GM21737 (cell line): Measurements from ENCODE around the gene HNRNPDL.
"Not testable (repeated sequence)": the region's sequence is repeated elsewhere in the genome, so short reads cannot be mapped to it uniquely, and the experiment has no call there.

ENCODE experiments used
- ATAC-seq: cut with Tn5 transposase; IDR thresholded peaks from one replicate; pipeline ENCODE4 v1.9.1; 2021; ENCODE audit warnings: mild to moderate bottlenecking, moderate library complexity; ENCODE audit not compliant: unreplicated experiment

HNRNPDL gene

GRCh38 chr4:82433791-82434190 is 3.5 kb upstream of the HNRNPDL start:
- ATAC-seq = no peak

DNA sequence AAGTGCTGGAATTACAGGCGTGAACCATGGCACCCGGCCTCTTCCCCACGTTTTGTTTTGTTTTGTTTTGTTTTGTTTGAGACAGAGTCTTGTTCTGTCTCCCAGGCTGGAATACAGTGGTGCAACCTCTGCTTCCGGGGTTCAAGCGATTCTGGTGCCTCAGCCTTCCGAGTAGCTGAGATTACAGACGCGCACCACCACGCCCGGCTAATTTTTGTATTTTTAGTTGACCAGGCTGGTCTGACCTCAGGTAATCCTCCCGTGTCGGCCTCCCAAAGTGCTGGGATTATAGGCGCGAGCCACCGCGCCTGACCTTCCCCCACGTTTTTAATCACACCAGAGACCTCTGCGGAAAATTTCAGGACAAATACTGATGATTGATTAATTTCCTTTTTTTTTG is 2.3 kb upstream of the HNRNPDL start:
- ATAC-seq = no peak

DNA sequence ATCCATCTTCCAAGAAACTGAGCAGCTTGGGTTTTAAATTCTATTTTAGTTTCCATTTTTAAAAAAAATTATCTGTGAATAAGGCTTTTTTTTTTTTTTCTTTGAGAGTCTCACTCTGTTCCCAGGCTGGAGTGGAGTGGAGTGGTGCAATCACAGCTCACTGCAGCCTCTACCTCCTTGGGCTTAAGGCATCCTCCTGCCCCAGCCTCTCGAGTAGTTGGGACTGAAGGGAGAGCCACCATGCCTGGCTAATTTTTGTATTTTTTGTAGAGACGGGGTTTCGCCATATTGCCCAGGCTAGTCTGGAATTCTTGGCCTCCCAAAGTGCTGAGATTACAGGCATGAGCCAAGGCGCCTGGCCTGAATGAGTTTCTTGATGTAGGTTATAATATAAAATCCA is 1.6 kb upstream of the HNRNPDL start:
- no peak for ATAC-seq

DNA sequence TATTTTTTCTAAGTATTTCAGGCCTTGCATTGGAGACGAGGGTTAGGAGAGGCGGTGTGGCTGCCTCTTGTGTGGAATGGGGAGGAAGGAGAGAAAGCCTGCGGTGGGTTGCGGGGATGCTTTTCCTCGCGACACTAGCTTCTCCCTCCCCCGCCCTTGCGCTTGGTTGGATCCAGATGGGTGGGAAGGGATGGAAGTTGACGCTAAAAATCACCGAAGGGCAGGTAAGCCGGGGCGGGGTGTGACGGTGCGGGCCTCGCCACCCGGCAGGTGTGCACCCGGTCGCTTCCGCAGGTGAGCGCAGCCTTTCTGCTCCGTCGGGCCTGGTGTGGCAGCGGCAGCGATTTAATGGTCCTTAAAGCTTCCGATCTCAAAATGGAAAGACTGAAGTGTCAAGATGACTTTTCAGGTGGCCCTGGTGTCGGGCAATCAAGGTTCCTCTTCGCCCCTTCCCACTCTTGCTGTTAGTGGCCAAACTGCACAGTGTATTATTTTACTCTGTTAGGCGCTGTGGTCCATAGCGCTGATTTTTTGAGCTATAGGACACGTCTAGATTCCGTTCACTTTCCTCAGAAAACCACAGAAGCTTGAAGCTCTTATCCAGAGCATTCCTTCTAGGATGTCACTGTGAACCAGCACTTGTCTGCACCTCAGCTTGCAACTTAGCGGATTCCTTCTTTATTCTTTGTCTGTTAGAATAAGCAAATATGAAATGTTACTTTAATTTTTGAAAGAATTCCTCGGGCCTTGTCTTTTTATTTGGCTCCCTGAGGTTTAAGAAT is 893 bp upstream of the HNRNPDL start:
- ATAC-seq = no peak

DNA sequence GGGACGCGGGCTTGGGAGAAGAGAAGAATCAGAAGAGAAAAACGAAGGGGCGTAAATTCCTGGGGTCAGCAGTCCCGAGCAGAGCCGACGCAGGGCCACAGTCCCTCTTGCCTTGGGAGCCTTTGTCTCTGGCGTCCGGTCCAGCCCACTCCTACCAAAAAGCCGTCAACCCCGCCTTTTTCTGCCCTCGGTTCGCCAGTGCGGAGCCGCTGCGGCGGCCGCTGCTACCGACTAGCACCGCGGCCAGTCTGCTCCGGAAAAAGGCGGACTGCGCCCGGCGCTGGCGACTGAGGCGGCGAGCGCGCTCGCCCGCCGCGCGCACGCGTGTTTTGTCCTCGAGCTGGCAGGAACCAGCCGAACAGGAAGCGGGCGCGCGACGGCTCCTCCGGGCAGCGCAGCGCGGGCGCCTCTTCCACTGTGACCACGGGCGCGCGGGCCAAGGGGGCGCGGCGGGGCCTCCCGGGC is 502 bp downstream of the HNRNPDL start:
- ATAC-seq = peak; percentile 17

DNA sequence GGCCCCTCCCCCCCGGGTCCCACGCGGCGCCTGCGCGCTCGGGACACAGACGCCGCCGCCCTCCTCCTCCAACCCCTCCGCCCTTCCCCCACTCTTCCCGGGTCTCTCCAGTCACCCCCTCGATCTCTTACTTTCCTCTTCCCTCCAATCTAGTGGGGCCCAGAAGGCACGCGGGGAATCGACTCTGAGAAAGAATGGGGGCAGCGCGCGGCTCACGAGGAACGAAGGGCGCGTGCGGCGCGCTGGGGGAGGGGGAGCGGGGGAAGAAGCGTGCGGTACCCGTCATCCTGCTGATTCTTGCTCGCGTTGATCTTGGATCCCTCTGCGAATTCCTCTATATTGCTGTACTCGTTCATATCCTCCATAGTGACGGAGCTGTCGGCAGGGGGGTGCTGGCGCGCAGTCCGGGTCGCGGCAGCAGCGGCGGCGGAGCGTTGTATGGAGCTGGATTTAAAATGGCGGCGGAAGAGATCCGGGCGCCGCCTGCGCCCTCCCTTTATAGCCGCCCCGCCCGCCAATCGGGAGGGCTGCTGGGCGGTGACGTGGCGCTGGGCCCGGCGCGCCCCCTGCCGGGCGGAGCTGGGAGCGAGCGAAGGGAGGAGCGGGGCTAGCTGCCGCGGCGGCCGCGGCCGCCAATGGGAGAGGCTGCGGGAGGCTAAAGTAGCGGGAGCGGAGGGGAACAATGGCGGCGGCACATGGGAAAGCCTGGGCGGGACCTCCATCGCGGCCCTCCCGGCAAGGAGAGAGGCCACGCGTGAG is 1.1 kb downstream of the HNRNPDL start:
- ATAC-seq = peak; percentile 53

- ATAC-seq = no peak
Observed at GRCh38 chr4:82428526-82428968, 1.7 kb downstream of the HNRNPDL start.

GRCh38 chr4:82425478-82425877 is 4.8 kb downstream of the HNRNPDL start:
- ATAC-seq = no peak

GRCh38 chr4:82423245-82424054 is 6.8 kb downstream of the HNRNPDL start:
- no peak for ATAC-seq

DNA sequence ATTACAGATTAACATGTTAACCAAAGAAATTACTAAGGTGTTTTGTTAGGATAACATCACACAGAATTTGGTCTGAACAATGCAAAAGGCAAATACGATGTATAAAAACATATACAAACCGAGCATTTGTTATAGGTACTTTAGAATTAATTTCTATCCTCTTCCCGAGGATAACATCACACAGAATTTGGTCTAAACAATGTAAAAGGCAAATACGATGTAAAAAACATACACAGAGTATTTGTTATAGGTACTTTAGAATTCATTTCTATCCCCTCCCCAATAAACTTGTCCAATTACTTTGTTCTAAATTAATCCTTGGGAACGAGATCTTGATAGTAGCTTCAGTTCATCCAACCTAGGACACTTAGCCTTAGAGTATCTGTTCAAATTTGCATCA is 7.6 kb downstream of the HNRNPDL start:
- no peak for ATAC-seq

DNA sequence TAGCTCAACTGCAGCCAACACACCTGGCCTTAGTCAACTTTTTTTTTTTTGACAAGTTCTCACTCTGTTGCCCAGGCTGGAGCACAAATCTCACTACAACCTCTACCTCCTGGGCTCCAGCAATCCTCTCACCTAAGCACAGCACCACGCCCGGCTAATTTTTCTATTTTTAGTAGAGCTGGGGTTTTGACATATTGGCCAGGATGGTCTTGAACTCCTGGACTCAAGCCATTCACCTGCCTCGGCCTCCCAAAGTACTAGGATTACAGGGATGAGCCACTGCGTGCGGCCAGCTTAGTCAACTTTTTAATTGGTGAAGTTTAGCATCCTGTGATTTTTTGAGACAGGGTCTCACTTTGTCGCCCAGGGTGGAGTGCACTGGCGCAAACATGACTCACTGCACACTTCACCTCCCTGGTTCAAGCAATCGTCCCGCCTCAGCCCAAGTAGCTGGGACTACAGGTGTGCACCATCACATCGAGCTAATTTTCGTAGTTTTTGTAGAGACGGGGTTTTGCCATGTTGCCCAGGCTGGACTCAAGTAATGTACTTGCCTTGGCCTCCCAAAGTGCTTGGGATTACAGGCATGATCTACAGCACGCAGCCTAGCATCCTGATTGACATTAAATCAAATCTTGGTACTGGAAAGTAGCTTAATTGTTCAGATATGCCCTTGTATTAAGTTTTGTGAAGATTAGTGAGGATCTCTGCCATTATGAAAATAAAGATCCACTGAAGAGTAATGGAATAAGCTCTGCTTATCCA is 8.3 kb downstream of the HNRNPDL start:
- no peak for ATAC-seq

DNA sequence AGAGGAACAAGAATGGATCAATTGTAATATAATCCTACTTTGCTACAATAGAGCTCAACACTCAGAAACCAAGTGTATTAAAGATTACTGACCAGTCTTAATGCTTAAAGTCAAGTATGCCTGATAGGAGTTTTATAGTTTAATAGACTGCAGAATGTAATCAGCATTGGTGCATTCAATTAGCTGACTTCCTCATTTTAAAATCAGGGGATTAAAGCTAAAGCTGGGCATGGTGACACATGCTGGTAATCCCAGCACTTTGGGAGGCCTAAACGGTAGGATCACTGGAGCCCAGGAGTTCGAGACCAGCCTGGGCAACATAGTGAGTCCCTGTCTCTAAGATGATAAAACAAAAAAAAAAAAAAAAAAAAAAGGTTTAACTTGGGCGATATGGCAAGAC is 10.8 kb downstream of the HNRNPDL start:
- no peak for ATAC-seq

- no peak for ATAC-seq
Observed at GRCh38 chr4:82415922-82416365, 14.3 kb downstream of the HNRNPDL start.

DNA sequence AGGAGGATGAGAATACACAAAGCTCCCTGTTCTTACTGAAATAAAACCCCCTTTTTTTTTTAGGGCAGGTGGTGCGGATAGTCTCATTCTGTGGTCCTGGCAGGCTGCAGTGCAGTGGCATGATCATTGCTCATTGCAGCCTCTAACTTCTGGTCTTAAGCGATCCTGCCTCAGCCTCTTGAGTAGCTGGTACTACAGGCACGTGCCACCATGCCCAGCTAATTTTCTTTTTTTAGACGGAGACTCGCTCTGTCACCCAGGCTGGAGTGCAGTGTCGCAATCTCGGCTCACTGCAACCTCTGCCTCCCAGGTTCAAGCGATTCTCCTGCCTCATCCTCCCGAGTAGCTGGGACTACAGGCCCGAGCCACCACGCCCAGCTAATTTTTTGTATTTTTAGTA is 15.2 kb downstream of the HNRNPDL start:
- not testable (repeated sequence) for ATAC-seq

DNA sequence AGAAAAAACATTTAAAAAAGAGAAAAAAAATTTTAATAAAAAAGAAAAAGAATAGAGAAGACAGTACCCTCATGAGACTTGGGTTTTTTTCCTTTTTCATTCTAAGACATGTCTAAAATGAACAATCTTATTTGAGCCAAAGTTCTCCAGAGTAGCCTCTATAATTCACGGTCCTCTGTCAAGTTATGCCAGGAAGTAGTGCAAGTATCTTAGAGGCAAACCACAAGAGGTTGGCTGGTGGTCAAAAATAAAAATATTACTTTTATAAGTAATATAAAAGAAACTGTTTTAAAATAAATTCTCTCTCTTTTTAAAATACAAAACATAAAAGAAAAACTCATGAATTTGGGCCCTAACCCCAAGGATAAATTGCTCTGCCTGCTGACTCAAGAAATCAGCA is 26.5 kb downstream of the HNRNPDL start:
- no peak for ATAC-seq

DNA sequence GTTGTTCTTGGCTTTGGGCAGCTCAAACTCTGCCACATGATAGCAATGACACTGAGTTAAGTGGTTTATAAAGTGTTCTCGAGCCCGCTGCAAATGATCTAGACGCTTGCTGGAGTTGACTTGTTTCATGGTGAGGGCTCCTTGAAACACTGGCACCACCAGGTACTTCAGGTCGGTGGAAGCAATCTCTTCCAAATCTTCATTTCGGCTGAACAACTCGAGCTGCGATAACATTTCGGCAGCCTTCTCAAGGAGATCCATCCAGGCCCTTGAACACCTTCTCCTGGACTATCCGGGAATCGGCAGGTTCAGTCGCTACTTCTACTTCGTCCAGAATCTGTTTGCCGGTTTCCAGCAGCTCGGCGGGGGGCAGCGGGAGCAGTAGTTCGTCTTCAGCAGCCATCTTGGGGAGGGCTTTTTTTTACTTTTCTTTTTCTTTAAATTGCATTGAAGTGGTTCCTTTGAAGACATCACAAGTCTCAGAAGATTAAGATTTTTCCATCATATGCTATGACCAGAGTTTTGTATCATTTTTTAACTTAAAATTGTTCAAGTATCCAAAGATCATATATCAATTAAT is 28.0 kb downstream of the HNRNPDL start:
- ATAC-seq = no peak

- no peak for ATAC-seq
Observed at GRCh38 chr4:82401600-82401999, 28.7 kb downstream of the HNRNPDL start.

- no peak for ATAC-seq
Observed at GRCh38 chr4:82398263-82398662, 32.0 kb downstream of the HNRNPDL start.

DNA sequence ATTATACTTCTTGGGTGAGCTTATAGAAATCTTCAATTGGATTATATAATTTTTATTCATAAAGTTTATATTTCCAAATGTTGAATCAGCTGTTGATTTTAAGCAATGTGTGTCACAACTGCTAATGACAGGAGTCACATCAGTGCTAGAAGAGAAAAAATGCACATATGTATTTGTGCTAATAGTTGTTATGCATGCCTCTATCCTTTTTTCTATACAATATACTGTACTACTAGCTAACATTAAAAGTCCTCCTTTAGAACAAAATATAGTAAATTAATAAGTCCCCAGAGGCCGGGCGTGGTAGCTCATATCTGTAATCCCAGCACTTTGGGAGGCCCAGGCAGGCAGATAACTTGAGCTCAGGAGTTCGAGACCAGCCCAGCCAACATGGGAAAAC is 32.7 kb downstream of the HNRNPDL start:
- no peak for ATAC-seq

GRCh38 chr4:82394896-82395295 is 35.4 kb downstream of the HNRNPDL start:
- no peak for ATAC-seq
